HG03521 (cell line): ENCODE measurements around the gene XXYLT1.

Source experiments
- ATAC-seq: cut with Tn5 transposase; IDR thresholded peaks from one replicate; pipeline ENCODE4 v1.9.1; 2021; ENCODE audit warnings: mild to moderate bottlenecking, moderate library complexity; ENCODE audit not compliant: unreplicated experiment

The XXYLT1 gene

DNA sequence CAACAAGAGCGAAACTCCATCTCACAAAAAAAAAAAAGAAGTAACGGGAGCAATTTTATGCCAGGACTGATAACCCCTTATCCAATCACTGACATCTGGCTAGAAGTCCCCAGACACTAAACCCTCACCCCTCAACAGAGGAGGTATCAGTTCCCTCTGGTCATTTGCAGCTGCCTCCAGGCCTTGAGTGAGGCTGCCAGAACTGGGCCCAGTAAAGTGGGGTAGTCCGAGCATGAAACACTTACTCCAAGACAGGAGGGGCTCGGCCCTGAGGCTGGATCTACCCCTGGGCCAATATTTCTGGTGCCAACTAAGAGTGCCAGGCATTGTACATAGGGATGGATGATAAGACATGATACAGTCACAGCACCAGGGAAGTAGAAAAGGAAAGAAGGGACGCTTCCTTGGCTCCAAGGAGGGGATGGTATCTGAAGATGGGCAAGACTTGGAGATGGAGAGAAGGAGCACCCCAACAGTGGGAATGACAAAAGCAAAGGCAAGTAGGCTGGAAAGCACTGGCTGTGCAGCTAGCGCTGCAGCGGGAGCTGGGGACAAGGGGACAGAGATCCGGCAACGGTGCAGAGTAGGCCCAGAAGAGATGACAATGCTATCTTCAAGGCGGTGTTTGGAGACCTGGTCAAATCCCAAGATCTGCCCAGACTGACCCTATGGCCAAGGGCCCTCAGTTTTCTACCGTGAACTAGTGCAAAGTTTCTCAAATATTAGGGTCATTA, 2.2 kb downstream of the XXYLT1 start:
- ATAC-seq, result no peak

GRCh38 chr3:195267096-195267495, 3.9 kb downstream of the XXYLT1 start:
- ATAC-seq, result no peak

DNA sequence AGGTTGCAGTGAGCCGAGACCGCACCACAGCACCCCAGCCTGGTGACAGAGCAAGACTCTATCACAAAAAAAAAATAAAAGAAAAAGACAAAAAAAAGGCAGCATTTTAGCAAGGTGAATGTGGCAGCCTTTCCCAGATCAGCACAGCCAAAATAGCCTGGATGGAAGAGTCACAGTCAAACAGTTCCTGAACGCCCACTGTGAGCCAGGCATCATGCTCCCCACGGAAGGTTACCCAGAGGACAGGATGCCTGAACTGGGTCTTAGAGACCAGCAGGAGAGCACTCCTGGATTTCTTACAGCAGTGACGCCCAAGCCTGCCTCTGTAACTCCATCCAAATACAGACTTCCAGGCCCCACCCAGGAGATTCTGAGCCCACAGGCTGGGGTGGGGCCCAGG, 4.5 kb downstream of the XXYLT1 start:
- ATAC-seq, result no peak

- ATAC-seq, result no peak
These were observed 5.5 kb downstream of the XXYLT1 start for GRCh38 chr3:195265363-195265976.

GRCh38 chr3:195263925-195264600, 6.9 kb downstream of the XXYLT1 start:
- ATAC-seq, result no peak

DNA sequence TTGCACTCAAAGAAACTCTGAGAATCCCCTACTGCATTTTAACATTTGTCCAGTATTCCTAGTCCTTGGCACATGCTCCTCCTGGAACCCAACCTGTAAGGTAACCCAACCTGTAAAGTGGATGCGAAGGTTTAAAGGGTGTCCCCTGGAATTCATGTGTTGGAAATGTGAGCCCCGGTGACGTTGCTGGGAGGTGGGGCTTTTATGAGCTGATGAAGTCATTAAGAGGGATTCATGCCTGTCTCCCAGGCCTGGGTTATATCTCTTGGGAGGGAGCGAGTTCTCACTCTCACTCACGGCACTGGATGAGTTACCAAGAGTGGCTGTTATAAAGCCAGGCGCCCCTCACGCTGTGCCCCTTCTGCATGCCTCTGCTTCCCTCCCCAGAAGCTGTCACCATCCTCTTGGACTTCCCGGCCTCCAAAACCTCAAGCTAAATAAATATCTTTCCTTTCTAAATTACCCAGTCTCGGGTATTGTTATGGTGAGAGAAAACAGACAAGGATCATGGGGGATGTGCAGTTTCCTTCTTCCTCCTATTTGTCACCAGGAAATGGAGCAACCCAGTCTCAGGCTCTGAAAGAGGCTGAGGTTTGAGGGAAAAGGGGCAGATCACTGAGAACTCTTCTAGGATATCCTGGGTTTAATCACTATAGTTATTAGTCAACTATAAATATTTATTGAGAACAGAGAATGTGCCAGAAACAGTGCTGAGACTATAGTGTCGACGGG, 7.6 kb downstream of the XXYLT1 start:
- no peak for ATAC-seq

DNA sequence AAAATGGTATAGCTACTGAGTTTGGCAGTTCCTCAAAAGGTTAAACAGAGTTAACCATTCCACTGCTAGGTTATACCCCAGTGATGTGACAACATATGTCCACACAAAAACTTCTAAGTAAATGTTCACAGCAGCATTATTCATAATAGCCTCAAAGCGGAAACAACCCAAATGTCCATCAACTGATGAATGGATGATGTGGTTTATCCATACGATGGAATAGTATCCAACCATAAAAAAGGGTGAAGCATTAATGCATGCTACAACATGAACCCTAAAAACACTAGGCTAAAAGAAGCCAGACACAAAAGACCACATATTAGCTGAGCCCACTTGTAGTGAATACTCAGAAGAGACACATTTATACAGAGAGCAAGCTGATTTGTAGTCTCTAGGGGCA, 9.0 kb downstream of the XXYLT1 start:
- no peak for ATAC-seq

DNA sequence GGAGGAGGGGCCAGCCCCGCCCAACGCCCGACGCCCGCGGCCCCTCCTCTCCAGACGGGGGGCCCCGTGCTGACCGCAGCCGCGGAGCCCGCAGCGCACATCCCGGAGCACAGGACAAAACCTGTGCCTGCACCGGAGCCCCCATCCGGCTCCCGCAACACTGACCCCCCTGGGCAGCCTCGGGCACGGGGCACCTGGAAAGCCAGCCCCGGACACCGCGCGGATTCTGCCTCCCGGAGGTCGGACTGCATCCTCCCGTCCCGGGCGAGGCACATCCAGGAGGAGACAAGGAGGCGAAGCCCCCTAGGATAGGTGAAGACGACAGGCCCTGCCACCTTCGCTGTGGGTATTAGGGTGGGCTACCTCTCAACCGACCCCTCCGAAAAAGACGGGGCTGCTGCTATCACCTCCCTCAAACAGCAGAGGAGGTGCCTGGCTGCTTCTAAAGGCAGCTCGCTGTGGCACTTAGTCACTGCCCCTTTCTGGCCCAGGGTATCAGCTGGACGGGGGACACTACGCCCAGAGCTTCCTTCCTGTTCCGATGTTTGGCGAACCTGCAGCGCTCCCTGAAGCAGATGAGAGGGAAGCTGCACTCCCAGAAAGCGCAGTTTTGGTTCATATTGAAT, 10.6 kb downstream of the XXYLT1 start:
- no peak for ATAC-seq

DNA sequence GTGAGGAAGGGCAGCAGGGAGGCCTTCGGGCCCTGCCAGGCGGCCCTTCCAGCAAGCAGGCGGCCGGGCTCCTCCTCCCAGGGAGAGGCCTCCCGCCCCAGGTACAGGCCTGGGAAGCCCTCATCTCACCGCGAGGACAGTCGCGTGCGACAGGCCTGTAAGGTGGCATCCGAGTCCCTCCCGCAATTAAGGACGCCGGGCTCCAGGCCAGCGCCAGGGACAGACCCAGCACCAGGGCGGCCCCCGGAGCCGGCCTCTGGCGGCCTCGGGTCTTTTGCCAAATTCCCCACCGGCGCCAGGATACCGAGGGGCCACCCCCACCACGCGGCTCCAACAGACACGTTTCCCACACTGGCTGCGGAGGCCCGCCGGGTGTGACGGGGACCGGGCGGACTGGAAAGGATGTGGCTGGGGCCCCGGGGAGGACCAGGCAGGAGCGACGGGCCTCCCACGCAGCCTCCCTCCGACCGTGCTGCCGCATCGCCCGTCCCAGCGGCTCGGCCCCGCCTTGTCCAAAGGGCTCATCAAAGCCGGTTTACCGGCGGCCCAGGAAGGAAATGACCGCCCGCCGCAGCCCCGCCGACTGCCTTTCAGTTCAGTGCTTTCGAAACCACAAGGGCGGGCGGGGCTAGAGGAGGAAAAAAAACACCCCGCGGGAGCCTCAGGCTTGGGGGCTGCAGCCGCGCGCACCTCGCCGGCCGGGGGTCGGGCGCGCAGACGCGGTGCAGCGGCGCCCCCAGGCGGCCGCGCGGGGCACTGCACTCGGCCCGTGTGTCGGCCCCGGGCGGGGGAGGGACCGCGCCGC, 11.3 kb downstream of the XXYLT1 start:
- peak; percentile 75 for ATAC-seq

GRCh38 chr3:195259154-195259474, 11.8 kb downstream of the XXYLT1 start:
- peak; percentile 2 for ATAC-seq

DNA sequence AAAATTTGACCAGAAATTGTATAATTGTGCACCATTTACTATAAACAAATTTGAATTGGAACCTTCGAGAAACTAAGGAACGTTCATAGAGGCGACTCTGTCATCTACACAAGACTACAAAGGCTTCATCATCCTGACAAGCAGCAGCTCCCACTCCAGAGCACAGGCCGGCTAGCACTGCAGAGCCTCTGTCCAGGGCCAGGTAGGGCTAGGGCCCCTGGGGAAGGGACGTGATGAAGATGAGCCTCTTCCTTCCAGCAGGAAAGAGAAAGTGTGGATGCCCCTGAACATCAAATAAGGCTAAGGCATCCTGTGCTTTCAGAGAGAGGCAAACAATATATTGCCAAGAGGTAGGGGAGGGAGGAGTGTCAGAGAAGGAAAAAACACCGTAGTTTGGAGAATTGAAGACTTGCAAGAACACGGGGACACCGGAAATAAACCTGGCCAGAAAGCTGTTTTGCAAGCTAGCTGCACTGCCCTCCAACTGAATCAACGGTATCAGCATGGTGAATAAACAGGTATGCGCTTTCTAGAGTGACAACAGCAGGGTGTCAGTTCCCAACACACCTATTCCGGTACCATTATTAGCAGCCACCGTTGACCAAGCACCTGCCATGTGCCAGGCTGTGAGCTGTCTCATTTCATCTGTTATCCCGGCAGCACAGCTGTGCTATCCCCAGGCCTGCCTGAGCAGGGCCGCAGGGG, 12.4 kb downstream of the XXYLT1 start:
- ATAC-seq, result no peak

DNA sequence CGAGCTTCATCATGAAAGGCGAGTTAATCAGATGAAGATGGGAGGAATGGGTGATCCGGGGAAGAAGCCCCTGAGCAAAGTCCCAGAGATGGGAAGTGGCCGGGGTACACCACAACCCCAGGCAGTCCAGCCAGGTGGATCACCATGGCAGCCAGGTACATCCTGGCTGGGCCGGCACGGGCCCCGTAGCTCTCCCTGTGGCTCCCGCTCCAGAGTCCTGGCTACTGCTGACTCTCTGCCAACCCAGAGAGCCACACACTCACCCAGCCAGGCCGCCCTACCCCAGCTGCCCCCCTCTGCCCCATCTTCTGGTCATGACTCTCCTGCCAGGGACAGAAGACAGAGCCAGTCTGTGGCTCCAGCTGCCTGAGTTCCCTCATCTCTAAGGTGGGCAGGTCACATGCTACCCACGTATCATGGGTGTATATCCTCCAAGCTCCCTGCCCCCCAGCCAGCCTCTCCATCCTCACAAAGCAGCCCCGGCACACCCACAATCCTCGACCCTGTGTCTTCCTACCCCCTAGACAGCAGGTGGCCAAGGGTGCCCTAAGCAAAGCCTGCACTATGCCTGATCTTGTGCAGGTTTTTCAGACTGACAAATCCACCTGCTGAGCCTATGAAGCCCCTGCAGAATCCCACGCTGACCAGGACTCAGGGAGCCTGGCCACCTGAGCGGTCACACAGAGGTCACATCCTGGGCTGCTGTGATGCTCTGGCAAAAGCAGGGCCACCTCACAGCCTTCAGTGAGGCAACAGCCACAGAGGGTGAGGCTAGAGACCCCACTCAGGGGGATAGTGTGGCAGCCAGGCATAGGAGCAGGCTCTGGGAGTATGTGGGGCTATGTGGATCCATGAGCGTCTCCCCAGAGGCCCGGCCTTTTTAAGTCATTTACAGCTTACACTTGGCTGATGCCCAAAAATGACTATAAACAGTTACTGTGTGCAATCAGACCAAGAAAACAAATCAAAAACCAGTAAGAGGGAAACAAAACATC, 13.2 kb downstream of the XXYLT1 start:
- no peak for ATAC-seq

DNA sequence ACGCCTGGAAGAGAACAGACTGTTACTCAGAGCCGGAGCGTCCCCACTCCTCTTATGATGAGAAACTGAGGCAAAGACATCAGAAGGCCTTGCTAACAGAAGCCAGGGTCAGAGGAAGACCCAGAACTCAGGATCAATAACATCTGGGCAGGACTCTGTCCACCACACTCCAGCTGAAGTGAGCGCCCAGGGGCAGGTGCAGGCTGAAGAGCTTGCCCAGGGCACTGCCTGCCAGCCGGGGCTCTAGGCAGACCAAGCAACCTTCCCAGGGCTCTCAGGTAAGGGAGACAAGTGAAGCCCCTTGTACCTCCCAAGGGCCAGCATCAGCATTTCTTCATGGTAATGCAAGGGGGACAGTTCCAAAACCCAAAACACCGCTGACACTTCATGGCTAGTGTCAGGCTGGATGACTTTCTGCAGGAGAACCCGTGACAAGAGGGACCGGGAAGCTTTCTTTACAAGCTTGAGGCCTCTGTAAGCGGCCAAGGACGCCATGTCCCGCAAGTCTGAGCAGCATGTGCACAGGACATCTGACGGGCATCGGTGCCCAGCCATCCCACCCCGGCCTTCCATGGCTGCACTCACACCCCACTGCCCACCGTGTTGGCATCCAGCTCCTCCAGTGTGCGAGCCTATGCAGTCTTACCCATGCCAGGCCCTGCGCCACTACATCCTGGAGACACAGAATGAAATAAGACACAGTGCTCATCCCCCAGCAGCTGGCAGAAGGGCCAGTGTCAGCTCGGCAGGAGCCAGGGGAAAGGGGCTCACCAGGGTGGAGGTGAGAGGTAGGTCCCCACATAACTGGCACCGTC, 14.1 kb downstream of the XXYLT1 start:
- ATAC-seq, result no peak

- ATAC-seq, result no peak
These were observed 15.1 kb downstream of the XXYLT1 start for GRCh38 chr3:195255571-195256501.

- no peak for ATAC-seq
These were observed 15.8 kb downstream of the XXYLT1 start for GRCh38 chr3:195255176-195255500.

DNA sequence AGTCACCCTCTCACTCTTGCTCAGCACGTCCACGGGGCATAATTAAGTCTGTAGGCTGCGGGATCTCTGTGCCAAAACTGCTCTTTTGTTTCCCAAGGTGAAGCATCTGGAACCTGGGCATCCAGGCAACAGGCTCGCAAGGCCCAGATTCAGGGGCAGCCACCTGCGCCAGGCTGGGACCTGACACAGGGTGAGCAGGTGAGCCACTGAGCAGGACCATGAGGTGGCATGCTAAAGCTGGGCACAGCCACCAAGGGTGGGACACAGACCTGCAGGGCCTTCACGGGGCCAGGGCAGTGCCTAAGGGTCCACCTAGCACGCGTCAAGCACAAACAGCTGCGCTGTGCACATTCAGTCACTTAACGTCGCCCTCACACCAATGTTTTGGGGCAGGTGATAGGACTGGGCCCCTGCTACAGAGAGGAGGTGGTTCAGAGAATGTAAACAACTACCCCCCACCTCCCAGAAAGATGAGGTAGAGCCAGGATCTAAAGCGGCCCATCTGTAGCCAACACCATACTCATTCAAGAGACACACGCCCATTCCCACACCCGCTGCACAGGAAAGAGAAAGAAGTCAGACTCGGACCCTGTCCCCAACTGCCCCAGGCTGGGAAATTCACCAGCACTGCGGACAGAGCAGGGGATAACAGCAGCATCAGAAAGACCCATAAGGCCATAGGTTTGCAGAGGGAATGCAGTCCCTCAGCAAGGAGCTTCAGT, 16.3 kb downstream of the XXYLT1 start:
- ATAC-seq, result no peak
